Kidney (tissue), 14 donors: ENCODE data around the gene FGF12. TPM values are rescaled to one million over a fixed set of nuclear protein-coding genes. Genes with fewer than 3 reads are reported as not detected.
"Not testable (repeated sequence)": the region's sequence is repeated elsewhere in the genome, so short reads cannot be mapped to it uniquely, and the experiment has no call there.

Source experiments
- DNase-seq, 5 donors: peaks; one replicate each; pipeline ENCODE4 v3.0.0-alpha.2; 2013 to 2020
- FAIRE-seq: peaks from 2 replicates; lab custom pipeline; 2012; peaks lifted over from hg19 to GRCh38; lab: Jason Lieb, UNC
- H3K27ac ChIP-seq, 2 donors: one replicate each; pipeline ENCODE4 v1.7.0; 2013; ENCODE audit warnings: low read depth in 2 of 2, low read length in 2 of 2, inconsistent platforms in 1 of 2
- H3K27me3 ChIP-seq: one replicate; pipeline ENCODE4 v1.7.1; 2013; ENCODE audit warnings: low read length, inconsistent platforms; ENCODE audit not compliant: control insufficient read depth, insufficient read depth
- H3K36me3 ChIP-seq, 3 donors: one replicate each; pipeline versions ENCODE4 v1.7.0 to v1.7.1; 2013; ENCODE audit warnings: low read length in 3 of 3, control low read depth in 1 of 3, inconsistent platforms in 1 of 3; ENCODE audit not compliant: insufficient read depth in 3 of 3, control insufficient read depth in 2 of 3
- H3K4me1 ChIP-seq, 3 donors: one replicate each; pipeline versions ENCODE4 v1.7.0 to v1.7.1; 2013; ENCODE audit warnings: low read length in 3 of 3, inconsistent platforms in 1 of 3, low read depth in 1 of 3; ENCODE audit not compliant: control insufficient read depth in 2 of 3, insufficient read depth in 2 of 3
- H3K4me3 ChIP-seq, 3 donors: one replicate each; pipeline versions ENCODE4 v1.7.0 to v1.8.1; 2013; ENCODE audit warnings: low read length in 3 of 3, control low read depth in 1 of 3, inconsistent platforms in 1 of 3
- H3K9ac ChIP-seq, 3 donors: one replicate each; pipeline versions ENCODE4 v1.7.0 to v1.7.1; 2013; ENCODE audit warnings: low read length in 3 of 3, control low read depth in 1 of 3, inconsistent platforms in 1 of 3
- H3K9me3 ChIP-seq, 3 donors: one replicate each; pipeline versions ENCODE4 v1.7.0 to v1.7.1; 2013; ENCODE audit warnings: low read length in 3 of 3, control low read depth in 1 of 3, inconsistent platforms in 1 of 3; ENCODE audit not compliant: control insufficient read depth in 2 of 3, insufficient read depth in 1 of 3
- intact Hi-C: fragments of 100-400 bp; cut with DNase I; formaldehyde crosslinking; loops from one replicate; pipeline ENCODE4 v1.11.1; 2022
- polyA plus RNA-seq: library from polyadenylated mRNA; stranded (reverse); fragments of 350-450 nt; fragmentation: Illumina TruSeq; extraction: RNeasy Lipid Tissue Mini Kit (QIAGEN cat#74804); gene quantifications from one replicate; pipeline ENCODE4 v1.2.3, GENCODE V29; 2014; ENCODE audit warnings: low read depth, low replicate concordance; ENCODE audit not compliant: insufficient read depth
- total RNA-seq: library from RNA; stranded (reverse); fragmentation: NEBNext Ultra II Directional; extraction: Animal tissue kit (Norgen Biotek cat#: 25700); gene quantifications from one replicate; pipeline ENCODE4 v1.2.1, GENCODE V29; 2021
- TF ChIP-seq, protein P1 (sequence below): IDR thresholded peaks from 3 replicates; pipeline ENCODE4 v1.5.1; 2012; ENCODE audit warnings: mild to moderate bottlenecking, moderate library complexity, borderline replicate concordance; ENCODE audit not compliant: insufficient read depth; ENCODE audit errors: extremely low read depth
- donor health status: control.
- donor health status: control.
- donor health status: control.
- donor health status: control.
- donor health status: control.
- donor health status: DM: yes; HTN: yes; CAD: no.
- donor health status: Normal renal cell carcinoma (clear cell type).

Gene FGF12
- total and polyA plus RNA-seq, 2 donors from 2014 or later: 1.8 to 3.7 TPM

GRCh38 chr3:192715126-192715525 is 12.2 kb downstream of the FGF12 start:
- no peaks in the 10 kb centered on the region for H3K9me3 ChIP-seq
- TF ChIP-seq, protein P1, sequence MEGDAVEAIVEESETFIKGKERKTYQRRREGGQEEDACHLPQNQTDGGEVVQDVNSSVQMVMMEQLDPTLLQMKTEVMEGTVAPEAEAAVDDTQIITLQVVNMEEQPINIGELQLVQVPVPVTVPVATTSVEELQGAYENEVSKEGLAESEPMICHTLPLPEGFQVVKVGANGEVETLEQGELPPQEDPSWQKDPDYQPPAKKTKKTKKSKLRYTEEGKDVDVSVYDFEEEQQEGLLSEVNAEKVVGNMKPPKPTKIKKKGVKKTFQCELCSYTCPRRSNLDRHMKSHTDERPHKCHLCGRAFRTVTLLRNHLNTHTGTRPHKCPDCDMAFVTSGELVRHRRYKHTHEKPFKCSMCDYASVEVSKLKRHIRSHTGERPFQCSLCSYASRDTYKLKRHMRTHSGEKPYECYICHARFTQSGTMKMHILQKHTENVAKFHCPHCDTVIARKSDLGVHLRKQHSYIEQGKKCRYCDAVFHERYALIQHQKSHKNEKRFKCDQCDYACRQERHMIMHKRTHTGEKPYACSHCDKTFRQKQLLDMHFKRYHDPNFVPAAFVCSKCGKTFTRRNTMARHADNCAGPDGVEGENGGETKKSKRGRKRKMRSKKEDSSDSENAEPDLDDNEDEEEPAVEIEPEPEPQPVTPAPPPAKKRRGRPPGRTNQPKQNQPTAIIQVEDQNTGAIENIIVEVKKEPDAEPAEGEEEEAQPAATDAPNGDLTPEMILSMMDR: no peak
- H3K27me3 ChIP-seq: no peaks in the 10 kb centered on the region
- no peak overlapping the region for H3K4me3 ChIP-seq
- FAIRE-seq (no peak), DNase-seq (no peak)
- no peaks in the 10 kb centered on the region for H3K4me1 ChIP-seq
- intact Hi-C loops: no loop called here
- no peak overlapping the region for H3K9ac ChIP-seq
- H3K27ac ChIP-seq: no peak overlapping the region
- H3K36me3 ChIP-seq: no peaks in the 10 kb centered on the region

DNA sequence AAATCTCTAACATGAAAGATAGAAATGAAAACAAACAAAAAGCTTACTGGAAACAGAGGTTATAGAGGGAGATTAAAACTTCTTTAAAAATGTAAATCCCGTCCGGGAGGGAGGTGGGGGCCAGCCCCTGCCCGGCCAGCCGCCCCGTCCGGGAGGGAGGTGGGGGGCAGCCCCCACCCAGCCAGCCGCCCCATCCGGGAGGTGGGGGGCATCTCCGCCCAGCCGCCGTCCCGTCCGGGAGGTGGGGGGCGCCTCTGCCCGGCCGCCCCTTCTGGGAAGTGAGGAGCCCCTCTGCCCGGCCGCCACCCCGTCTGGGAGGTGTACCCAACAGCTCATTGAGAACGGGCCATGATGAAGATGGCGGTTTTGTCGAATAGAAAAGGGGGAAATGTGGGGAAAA is 16.2 kb downstream of the FGF12 start:
- intact Hi-C loops, DNase-seq, H3K9me3 ChIP-seq, H3K4me1 ChIP-seq, H3K27ac ChIP-seq, H3K36me3 ChIP-seq, H3K4me3 ChIP-seq, H3K9ac ChIP-seq, FAIRE-seq, H3K27me3 ChIP-seq: not testable (repeated sequence)

- H3K4me3 ChIP-seq: no peak overlapping the region
- intact Hi-C loops: no loop called here
- H3K27ac ChIP-seq: no peak overlapping the region
- TF ChIP-seq, protein P1: no peak
- H3K36me3 ChIP-seq: no peaks in the 10 kb centered on the region
- H3K9me3 ChIP-seq: no peaks in the 10 kb centered on the region
- no peaks in the 10 kb centered on the region for H3K27me3 ChIP-seq
- no peaks in the 10 kb centered on the region for H3K4me1 ChIP-seq
- no peak overlapping the region for H3K9ac ChIP-seq
- DNase-seq (no peak), FAIRE-seq (no peak)
These were observed 17.0 kb downstream of the FGF12 start for GRCh38 chr3:192710366-192710765.

DNA sequence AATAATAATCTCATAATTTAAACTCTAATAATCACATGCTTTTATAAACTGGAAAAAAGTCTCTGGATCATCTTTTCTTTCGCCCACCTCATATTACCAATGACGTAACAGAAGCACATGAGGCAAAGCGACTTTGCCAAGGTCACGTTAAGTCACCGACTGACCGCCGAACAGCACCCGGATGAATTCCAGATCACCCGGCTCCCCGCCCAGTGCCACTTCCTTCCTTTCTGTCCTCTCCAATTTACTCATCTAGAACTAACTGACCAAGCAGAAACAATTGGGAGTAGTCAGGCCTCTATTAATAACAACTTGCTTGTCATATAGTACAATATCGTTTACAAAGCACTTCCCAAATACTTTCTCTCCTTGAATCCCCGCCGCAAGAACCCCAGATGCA is 21.1 kb downstream of the FGF12 start:
- no peak for FAIRE-seq
- H3K4me3 ChIP-seq: no peak overlapping the region
- H3K9ac ChIP-seq: no peak overlapping the region
- H3K9me3 ChIP-seq: no peaks in the 10 kb centered on the region
- TF ChIP-seq, protein P1: no peak
- no peak overlapping the region for H3K27ac ChIP-seq
- no peaks in the 10 kb centered on the region for H3K27me3 ChIP-seq
- intact Hi-C loops: no loop called here
- H3K4me1 ChIP-seq: no peaks in the 10 kb centered on the region
- DNase-seq: peak in 1 of 5 donors; percentile 48
- H3K36me3 ChIP-seq: no peaks in the 10 kb centered on the region
